Naive thymus-derived CD4-positive, alpha-beta T cell (primary cell): ENCODE measurements around the gene HAUS7. TPM values are rescaled to one million over a fixed set of nuclear protein-coding genes. Genes with fewer than 3 reads are reported as not detected.
A peak's percentile ranks its signal among the peaks of the same experiment; 100 is the strongest.

Experiments
- ATAC-seq: fragments of 150-1000 bp; cut with Tn5 transposase; 2 replicates; pipeline ENCODE4 v1.10.0; 2021; ENCODE audit warnings: mild to moderate bottlenecking, moderate library complexity
- CTCF ChIA-PET: fragments of 350-600 bp; sonication (Branson Sonifier 250); formaldehyde crosslinking; loops from one replicate; lab custom pipeline; 2021; ENCODE audit warnings: antibody characterized with exemption; lab: Charles Lee
- POLR2A ChIA-PET: fragments of 350-600 bp; sonication (Branson Sonifier 250); formaldehyde crosslinking; loops from one replicate; lab custom pipeline; 2021; ENCODE audit warnings: antibody characterized with exemption, inconsistent platforms; lab: Charles Lee
- DNase-seq, 9 donors: peaks; one replicate each; pipeline versions ENCODE4 v3.0.0 to v3.0.0-alpha.2; 2020 to 2022; ENCODE audit warnings: mixed read lengths in 1 of 9
- H3K27ac ChIP-seq: one replicate; pipeline ENCODE4 v1.7.0; 2013; ENCODE audit warnings: mild to moderate bottlenecking, low read depth, low read length, moderate library complexity
- H3K27me3 ChIP-seq, 2 donors: one replicate each; pipeline ENCODE4 v1.7.0; 2013; ENCODE audit warnings: low read length in 2 of 2, mild to moderate bottlenecking in 2 of 2, moderate library complexity in 2 of 2; ENCODE audit not compliant: control insufficient read depth in 2 of 2, insufficient read depth in 2 of 2
- H3K36me3 ChIP-seq, 3 experiments: 1 replicate in 2 of 3; 2 replicates in 1 of 3; pipeline ENCODE4 v1.7.0; 2013; ENCODE audit warnings: low read length in 3 of 3, mild to moderate bottlenecking in 3 of 3, moderate library complexity in 1 of 3; ENCODE audit not compliant: insufficient read depth in 3 of 3, control insufficient read depth in 2 of 3
- H3K4me1 ChIP-seq, 2 donors: one replicate each; pipeline ENCODE4 v1.7.0; 2013; ENCODE audit warnings: low read length in 2 of 2, mild to moderate bottlenecking in 2 of 2, moderate library complexity in 1 of 2; ENCODE audit not compliant: control insufficient read depth in 2 of 2, insufficient read depth in 2 of 2
- H3K4me3 ChIP-seq: 2 replicates; pipeline ENCODE4 v1.7.0; 2013; ENCODE audit warnings: mild to moderate bottlenecking, low read length
- H3K9me3 ChIP-seq, 3 experiments: 1 replicate in 2 of 3; 2 replicates in 1 of 3; pipeline ENCODE4 v1.7.0; 2013; ENCODE audit warnings: low read length in 3 of 3; ENCODE audit not compliant: control insufficient read depth in 2 of 3
- H3K27ac Mint-ChIP-seq, 9 donors: one replicate each; pipeline ENCODE4 v1.8.0; 2020 to 2022; ENCODE audit warnings: mixed read lengths in 9 of 9, mild to moderate bottlenecking in 8 of 9, moderate library complexity in 5 of 9, inconsistent platforms in 2 of 9
- H3K27me3 Mint-ChIP-seq, 5 donors: one replicate each; pipeline ENCODE4 v1.8.0; 2021 to 2022; ENCODE audit warnings: mixed read lengths in 5 of 5, mild to moderate bottlenecking in 1 of 5
- H3K36me3 Mint-ChIP-seq, 5 donors: one replicate each; pipeline ENCODE4 v1.8.0; 2020 to 2022; ENCODE audit warnings: mixed read lengths in 5 of 5, mild to moderate bottlenecking in 3 of 5, inconsistent platforms in 1 of 5
- H3K4me1 Mint-ChIP-seq, 7 donors: one replicate each; pipeline ENCODE4 v1.8.0; 2020 to 2022; ENCODE audit warnings: mixed read lengths in 7 of 7, mild to moderate bottlenecking in 3 of 7, inconsistent platforms in 1 of 7
- H3K4me3 Mint-ChIP-seq, 10 donors: one replicate each; pipeline ENCODE4 v1.8.0; 2020 to 2022; ENCODE audit warnings: mild to moderate bottlenecking in 10 of 10, mixed read lengths in 10 of 10, moderate library complexity in 6 of 10, inconsistent platforms in 2 of 10
- H3K9me3 Mint-ChIP-seq, 11 donors: one replicate each; pipeline ENCODE4 v1.8.0; 2020 to 2022; ENCODE audit warnings: mixed read lengths in 11 of 11, mild to moderate bottlenecking in 4 of 11, inconsistent platforms in 1 of 11, moderate library complexity in 1 of 11
- intact Hi-C, 2 donors: fragments of 100-400 bp; cut with micrococcal nuclease; formaldehyde crosslinking; loops; one replicate each; pipeline ENCODE4 v1.15.1; 2023
- polyA plus RNA-seq, 2 donors: library from polyadenylated mRNA; unstranded; fragments of 300-500 nt; fragmentation: Illumina TruSeq; gene quantifications; one replicate each; pipeline ENCODE4 v1.2.3, GENCODE V29; 2021
- total RNA-seq, 6 experiments: library from RNA in 5 of 6; stranded (reverse) in 5 of 6; gene quantifications; 1 replicate in 5 of 6; 2 replicates in 1 of 6; pipeline ENCODE4 v1.2.3 and lab custom pipeline; 2021 to 2026

The HAUS7 gene
- total and polyA plus RNA-seq, 7 experiments from 2014 or later = 20.7 to 44.8 (median 28.4) TPM

DNA sequence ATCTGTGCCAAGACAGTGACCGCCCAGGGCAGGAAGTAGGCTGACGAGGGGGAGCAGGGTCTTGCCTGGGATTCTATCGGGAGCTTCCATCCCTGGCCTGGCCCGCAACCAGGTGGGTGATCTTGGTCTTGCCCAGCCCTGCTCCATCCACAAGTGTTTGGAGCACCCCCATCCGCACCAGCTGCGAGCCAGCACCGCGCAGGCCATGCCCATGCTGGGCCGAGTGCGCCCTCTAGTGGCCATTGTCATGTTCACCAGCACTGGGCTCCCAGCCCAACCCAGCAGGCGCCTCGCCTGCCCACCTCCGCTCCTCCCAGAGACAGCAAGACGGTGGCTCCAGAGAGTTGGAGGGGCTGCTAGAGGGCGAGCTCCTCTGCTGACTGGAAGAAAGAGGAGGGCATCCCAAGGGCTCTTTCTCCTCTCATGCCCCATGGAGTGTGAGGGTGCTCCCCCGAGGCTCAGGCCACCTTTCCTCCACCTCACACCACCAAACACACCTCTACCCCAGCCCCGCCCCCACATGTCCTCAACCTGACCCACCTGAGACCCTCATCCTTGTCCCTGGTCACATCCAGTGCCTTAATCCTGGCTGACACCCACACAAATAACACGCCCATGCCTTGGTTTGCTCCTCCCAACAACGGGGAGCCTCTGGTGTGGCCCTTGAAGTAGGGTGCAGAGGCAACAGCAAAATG lies 37.3 kb upstream of the HAUS7 start:
- ATAC-seq (peak; percentile 99), DNase-seq (peak; percentile 67 to 83 (median 77))
- H3K4me3 ChIP-seq = no peak overlapping the region
- Mint-ChIP-seq H3K27me3 (no peaks in the 10 kb centered on the region), H3K27ac (peak overlapping the region in 2 of 9 donors; percentile 32 to 46), H3K9me3 (no peaks in the 10 kb centered on the region), H3K4me1 (peaks cover 0 to 6% (median 0%) of the 10 kb centered on the region in 7 donors), H3K36me3 (no peaks in the 10 kb centered on the region), H3K4me3 (peak overlapping the region in 2 of 10 donors; percentile 9 to 13)
- peaks cover 0 to 4% of the 10 kb centered on the region in 2 donors for H3K4me1 ChIP-seq
- CTCF ChIA-PET = interaction anchor here (0.6 to 2.9 kb wide), 17 partner anchors 14 to 566 kb away, joined by 3 to 14 read pairs (median 3); partner anchors contain the start of gene HAUS7
- no peak overlapping the region for H3K27ac ChIP-seq
- no peaks in the 10 kb centered on the region for H3K36me3 ChIP-seq
- intact Hi-C loops = loop anchor here (1.0 kb wide), 5 partner anchors 37 to 566 kb away; partner anchors contain the start of gene HAUS7 (in 2 of the 2)
- POLR2A ChIA-PET = interaction anchor here (0.7 to 1.3 kb wide), 3 partner anchors 38 to 566 kb away, joined by 3 to 4 read pairs (median 3); no protein-coding TSS in a partner anchor
- no peaks in the 10 kb centered on the region for H3K9me3 ChIP-seq
- H3K27me3 ChIP-seq = no peaks in the 10 kb centered on the region

GRCh38 chrX:153505361-153505760 lies 35.0 kb upstream of the HAUS7 start:
- no peak for DNase-seq
- no peaks in the 10 kb centered on the region for H3K9me3 ChIP-seq
- no peak overlapping the region for H3K27ac ChIP-seq
- Mint-ChIP-seq H3K36me3 (no peaks in the 10 kb centered on the region), H3K27ac (no peak overlapping the region), H3K4me3 (no peak overlapping the region), H3K4me1 (peaks cover 0 to 6% (median 0%) of the 10 kb centered on the region in 7 donors), H3K9me3 (peaks cover 0 to 4% (median 0%) of the 10 kb centered on the region in 11 donors), H3K27me3 (no peaks in the 10 kb centered on the region)
- no peaks in the 10 kb centered on the region for H3K27me3 ChIP-seq
- no peak for ATAC-seq
- H3K36me3 ChIP-seq = no peaks in the 10 kb centered on the region
- POLR2A ChIA-PET = no interaction called here
- intact Hi-C loops = no loop called here
- H3K4me3 ChIP-seq = no peak overlapping the region
- peaks cover 0 to 4% of the 10 kb centered on the region in 2 donors for H3K4me1 ChIP-seq
- CTCF ChIA-PET = interaction anchor here (0.6 to 2.9 kb wide), 2 partner anchors 44 to 564 kb away, joined by 5 to 14 read pairs; no protein-coding TSS in a partner anchor

GRCh38 chrX:153504445-153505016 lies 34.2 kb upstream of the HAUS7 start:
- no peak overlapping the region for H3K4me3 Mint-ChIP-seq
- H3K4me1 Mint-ChIP-seq = peaks cover 0 to 6% (median 0%) of the 10 kb centered on the region in 7 donors
- Histone ChIP-seq H3K9me3 (no peaks in the 10 kb centered on the region), H3K4me1 (peaks cover 0 to 4% of the 10 kb centered on the region in 2 donors), H3K4me3 (no peak overlapping the region), H3K27me3 (no peaks in the 10 kb centered on the region), H3K27ac (no peak overlapping the region), H3K36me3 (no peaks in the 10 kb centered on the region)
- ChIA-PET CTCF (no interaction called here), POLR2A (no interaction called here)
- peaks cover 0 to 4% (median 0%) of the 10 kb centered on the region in 11 donors for H3K9me3 Mint-ChIP-seq
- intact Hi-C loops = no loop called here
- H3K27me3 Mint-ChIP-seq = no peaks in the 10 kb centered on the region
- no peaks in the 10 kb centered on the region for H3K36me3 Mint-ChIP-seq
- H3K27ac Mint-ChIP-seq = no peak overlapping the region
- ATAC-seq (no peak), DNase-seq (no peak)

DNA sequence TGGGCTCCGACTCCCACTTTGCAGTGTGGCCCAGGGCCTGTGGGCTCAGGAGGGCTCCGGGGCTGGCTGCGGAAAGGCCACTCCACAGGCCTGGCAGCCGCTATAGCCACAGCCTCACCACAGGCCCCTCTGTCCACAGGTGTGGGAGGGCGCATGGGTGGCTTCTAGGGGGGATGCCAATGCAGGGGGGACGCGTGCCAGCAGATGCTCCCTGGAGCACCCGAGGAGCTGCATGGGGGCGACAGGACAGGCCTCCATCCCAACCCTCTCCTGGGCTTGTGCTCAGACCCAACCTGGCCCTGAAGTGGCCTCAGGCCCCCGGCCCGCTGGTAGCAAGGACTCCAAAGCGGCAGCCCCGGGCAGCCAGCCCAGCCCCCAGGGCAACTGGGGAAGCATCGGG lies 32.4 kb upstream of the HAUS7 start:
- CTCF ChIA-PET = no interaction called here
- no peak overlapping the region for H3K4me3 Mint-ChIP-seq

GRCh38 chrX:153502131-153502530 lies 31.8 kb upstream of the HAUS7 start:
- H3K27me3 ChIP-seq = no peaks in the 10 kb centered on the region
- Mint-ChIP-seq H3K4me1 (no peaks in the 10 kb centered on the region), H3K9me3 (peaks cover 0 to 4% (median 0%) of the 10 kb centered on the region in 11 donors), H3K36me3 (no peaks in the 10 kb centered on the region), H3K4me3 (no peak overlapping the region), H3K27me3 (no peaks in the 10 kb centered on the region), H3K27ac (no peak overlapping the region)
- DNase-seq (no peak), ATAC-seq (no peak)
- H3K36me3 ChIP-seq = no peaks in the 10 kb centered on the region
- no peak overlapping the region for H3K27ac ChIP-seq
- CTCF ChIA-PET = no interaction called here
- H3K4me3 ChIP-seq = no peak overlapping the region
- POLR2A ChIA-PET = no interaction called here
- peaks cover 0 to under 1% of the 10 kb centered on the region in 2 donors for H3K4me1 ChIP-seq
- intact Hi-C loops = no loop called here
- H3K9me3 ChIP-seq = no peaks in the 10 kb centered on the region

More for the DNA sequence above, 32.4 kb upstream of the HAUS7 start:
- Histone ChIP-seq H3K9me3 (no peaks in the 10 kb centered on the region), H3K4me3 (no peak overlapping the region), H3K27me3 (no peaks in the 10 kb centered on the region), H3K4me1 (peaks cover 0 to 4% of the 10 kb centered on the region in 2 donors), H3K36me3 (no peaks in the 10 kb centered on the region), H3K27ac (no peak overlapping the region)
- Mint-ChIP-seq H3K27me3 (no peaks in the 10 kb centered on the region), H3K4me1 (peaks cover 0 to 5% (median 0%) of the 10 kb centered on the region in 7 donors), H3K27ac (no peak overlapping the region), H3K36me3 (no peaks in the 10 kb centered on the region), H3K9me3 (peaks cover 0 to 4% (median 0%) of the 10 kb centered on the region in 11 donors)
- ATAC-seq (no peak), DNase-seq (no peak)
- POLR2A ChIA-PET = no interaction called here
- intact Hi-C loops = no loop called here

DNA sequence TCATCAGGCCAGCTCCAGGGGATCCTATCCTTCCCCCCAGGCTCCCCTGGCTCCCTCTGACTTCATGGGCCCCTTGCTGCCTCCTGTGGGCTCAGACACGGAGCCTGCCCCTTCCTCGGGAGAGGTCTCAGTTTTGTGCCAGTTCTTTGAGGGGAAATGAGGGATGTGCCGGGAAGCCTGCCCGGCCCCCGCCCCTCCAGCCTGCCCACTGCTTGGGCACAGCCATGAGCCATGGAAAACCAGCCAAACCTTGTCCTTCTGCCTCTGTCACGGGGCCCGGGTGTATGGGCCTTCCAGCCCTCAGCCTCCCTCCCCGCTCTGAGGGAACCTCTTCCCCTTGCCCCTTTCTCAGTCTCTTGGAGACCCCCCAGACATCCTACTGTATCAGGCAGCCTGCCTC lies 31.2 kb upstream of the HAUS7 start:
- H3K4me1 ChIP-seq = no peaks in the 10 kb centered on the region
- no peaks in the 10 kb centered on the region for H3K36me3 ChIP-seq
- no peak overlapping the region for H3K4me3 ChIP-seq
- intact Hi-C loops = no loop called here
- H3K27me3 ChIP-seq = no peaks in the 10 kb centered on the region
- CTCF ChIA-PET = no interaction called here
- Mint-ChIP-seq H3K27ac (no peak overlapping the region), H3K4me1 (no peaks in the 10 kb centered on the region), H3K9me3 (peaks cover 0 to 4% (median 0%) of the 10 kb centered on the region in 11 donors), H3K4me3 (no peak overlapping the region), H3K36me3 (no peaks in the 10 kb centered on the region), H3K27me3 (no peaks in the 10 kb centered on the region)
- no peak for DNase-seq
- ATAC-seq = no peak
- no peak overlapping the region for H3K27ac ChIP-seq
- POLR2A ChIA-PET = no interaction called here
- H3K9me3 ChIP-seq = no peaks in the 10 kb centered on the region
